ENCODE results near the gene HAND1.

The HAND1 gene

GRCh38 chr5:154459015-154459414 lies 19.0 kb downstream of the HAND1 start:
- no peak for DNase-seq (ENCODE audit: low read depth in 2 of 2)

DNA sequence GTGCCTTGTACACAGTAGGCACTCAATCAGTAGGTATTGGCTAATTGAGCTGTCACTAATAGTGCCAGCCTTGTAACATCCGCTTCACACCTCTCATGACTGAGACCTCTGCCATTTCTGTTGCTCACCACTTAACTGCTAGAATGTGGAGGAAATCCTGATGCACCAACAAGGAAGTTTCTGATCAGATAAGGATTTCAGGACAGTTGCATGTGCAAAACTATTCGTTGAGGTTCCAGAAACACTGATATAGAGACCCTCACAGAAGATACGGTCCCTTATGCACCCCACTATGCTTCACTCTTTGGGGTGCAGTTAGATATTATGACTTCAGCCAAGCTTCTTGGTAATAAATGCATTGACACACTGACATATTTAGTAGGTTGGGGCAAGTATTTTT lies 21.5 kb downstream of the HAND1 start:
- no peak for DNase-seq (ENCODE audit: low read depth in 2 of 2)

DNA sequence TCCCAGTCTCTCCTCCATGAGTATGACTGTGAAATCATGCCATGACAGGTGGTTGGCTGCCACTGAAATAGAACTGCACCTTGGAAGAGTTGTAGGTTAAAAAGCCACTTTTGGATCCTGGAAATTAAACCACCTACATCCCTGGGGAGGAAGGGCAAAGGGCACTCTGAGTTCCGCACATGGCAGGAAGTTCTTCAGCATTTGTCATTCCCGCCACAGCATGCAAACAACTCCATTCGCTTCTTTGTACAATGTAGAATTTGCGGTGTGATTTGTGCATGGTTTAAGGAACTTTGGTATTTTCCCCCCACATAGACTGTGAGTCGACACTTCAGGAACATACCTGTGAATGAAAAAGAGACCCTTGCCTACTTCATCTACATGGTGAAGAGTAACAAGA lies 22.4 kb downstream of the HAND1 start:
- no peak for DNase-seq (ENCODE audit: low read depth in 2 of 2)

- DNase-seq (ENCODE audit: low read depth in 2 of 2), result no peak
Measured at GRCh38 chr5:154451957-154452356, 26.1 kb downstream of the HAND1 start.

DNA sequence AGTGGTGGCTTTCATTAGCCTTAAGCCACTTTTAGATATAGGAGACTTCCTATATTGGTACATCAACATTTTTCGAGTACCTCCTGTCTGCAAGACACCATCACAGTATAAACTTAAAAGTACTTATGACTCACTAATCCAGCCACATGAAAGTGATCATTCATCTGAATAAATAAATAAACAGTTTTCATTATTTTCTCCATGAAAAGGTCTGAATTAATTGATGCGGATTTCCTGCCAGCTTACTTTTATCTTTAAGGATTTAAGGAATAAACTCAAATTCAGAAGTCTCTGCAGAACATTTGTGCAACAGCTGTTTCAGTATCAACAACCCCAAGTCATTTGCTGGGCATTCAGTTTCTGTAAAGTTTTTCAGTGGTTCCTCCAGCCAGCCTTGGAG lies 28.2 kb downstream of the HAND1 start:
- no peak for DNase-seq (ENCODE audit: low read depth in 2 of 2)

GRCh38 chr5:154447089-154447725 lies 30.8 kb downstream of the HAND1 start:
- DNase-seq (ENCODE audit: low read depth in 2 of 2), result no peak

DNA sequence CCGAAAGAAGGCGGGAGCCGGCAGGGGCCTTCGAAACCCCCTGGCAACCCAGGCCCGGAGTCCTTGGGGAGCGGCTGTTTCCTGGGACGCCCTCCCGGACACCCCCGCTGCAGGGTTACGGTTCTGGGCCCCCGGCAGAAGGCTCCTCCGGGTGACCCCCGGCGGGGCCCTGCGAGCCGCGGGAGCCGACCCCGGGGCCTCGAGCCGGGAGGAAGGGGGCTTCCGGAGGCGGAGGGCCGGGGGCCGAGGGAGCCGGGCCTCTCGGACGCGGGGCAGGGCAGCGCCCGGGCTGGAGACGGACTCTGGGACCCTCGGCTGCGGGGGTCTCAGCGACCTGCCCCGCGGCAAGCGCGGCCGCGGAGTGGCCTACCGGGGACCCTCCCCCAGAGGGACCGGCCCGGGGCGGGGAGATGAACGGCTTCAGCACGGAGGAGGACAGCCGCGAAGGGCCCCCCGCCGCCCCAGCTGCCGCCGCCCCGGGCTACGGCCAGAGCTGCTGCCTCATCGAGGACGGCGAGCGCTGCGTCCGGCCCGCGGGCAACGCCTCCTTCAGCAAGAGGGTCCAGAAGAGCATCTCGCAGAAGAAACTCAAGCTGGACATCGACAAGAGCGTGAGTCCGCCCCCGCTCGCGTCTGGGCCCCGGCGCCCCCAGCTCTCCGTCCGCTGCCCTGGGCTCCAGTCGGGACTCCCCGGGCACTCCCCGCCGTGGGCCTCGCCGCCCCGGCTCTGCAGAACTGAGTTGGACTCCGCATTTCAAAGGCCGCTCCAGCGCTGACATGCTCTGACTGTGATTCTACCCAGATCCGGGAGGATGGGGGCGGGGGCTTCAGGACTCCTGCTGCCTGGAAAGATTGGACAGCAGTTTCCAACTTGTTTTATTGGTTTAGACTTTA lies 31.6 kb downstream of the HAND1 start:
- peak; percentile 27 to 30 for DNase-seq (ENCODE audit: low read depth in 2 of 2)

- peak; percentile 90 to 92 for DNase-seq (ENCODE audit: low read depth in 2 of 2)
Measured at GRCh38 chr5:154445422-154446194, 32.4 kb downstream of the HAND1 start, which contains the start of gene SAP30L. TSS of gene SAP30L (plus strand) at chr5:154445997. CDS start at chr5:154446605, 608 bp downstream.

- peak in 1 of 2 donors; percentile 1 for DNase-seq (ENCODE audit: low read depth in 2 of 2)
Measured at GRCh38 chr5:154444556-154445421, 33.2 kb downstream of the HAND1 start.

DNA sequence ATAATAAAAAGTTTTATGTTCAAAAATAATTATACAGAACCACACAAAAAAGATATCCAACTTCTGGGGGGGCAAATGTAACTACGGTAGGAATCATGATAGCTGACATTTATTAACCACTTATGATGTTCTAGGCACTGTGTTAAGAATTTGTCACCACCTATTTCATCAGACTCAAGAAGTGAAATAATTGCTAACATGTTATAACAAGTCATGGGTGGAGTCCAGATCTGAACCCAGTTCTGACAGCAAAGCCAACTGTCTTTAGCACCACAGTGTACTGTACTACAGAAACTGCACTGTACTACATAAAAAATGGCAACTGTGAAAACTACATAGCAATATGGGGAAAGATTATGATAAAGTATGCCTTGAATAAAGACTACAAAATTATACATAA lies 35.2 kb downstream of the HAND1 start:
- DNase-seq (ENCODE audit: low read depth in 2 of 2), result no peak

GRCh38 chr5:154440540-154440939 lies 37.5 kb downstream of the HAND1 start:
- no peak for DNase-seq (ENCODE audit: low read depth in 2 of 2)

DNA sequence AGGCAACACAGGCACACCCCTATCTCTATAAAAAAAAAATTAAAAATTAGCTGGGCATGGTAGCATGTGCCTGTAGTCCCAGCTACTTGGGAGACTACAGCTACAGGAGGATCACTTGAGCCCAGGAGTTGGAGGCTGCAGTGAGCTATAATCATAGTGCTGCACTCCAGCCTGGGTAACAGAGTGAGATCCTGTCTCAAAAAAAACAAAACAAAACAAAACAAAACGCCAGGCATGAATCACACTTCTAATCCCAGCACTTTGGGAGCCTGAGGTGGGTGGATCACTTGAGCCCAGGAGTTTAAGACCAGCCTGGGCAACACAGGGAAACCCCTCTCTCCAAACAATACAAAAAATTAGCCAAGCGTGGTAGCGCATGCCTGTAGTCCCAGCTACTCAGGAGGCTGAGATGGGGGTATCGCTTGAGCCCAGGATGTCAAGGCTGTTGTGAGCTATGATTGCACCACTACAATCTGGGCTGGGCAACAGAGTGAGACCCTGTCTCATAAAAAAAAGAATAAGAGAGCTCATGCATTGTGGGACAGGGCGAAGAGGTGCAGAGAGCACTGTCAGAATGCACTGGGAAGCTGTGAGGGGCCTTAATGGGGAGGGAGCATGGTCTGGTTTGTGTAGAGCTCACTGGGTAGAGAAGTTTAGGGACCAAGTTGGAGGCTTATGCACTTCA lies 40.6 kb downstream of the HAND1 start:
- DNase-seq (ENCODE audit: low read depth in 2 of 2), result no peak

- DNase-seq (ENCODE audit: low read depth in 2 of 2), result no peak
Measured at GRCh38 chr5:154435226-154435625, 42.8 kb downstream of the HAND1 start.

- DNase-seq (ENCODE audit: low read depth in 2 of 2), result no peak
Measured at GRCh38 chr5:154430961-154431630, 46.9 kb downstream of the HAND1 start.

DNA sequence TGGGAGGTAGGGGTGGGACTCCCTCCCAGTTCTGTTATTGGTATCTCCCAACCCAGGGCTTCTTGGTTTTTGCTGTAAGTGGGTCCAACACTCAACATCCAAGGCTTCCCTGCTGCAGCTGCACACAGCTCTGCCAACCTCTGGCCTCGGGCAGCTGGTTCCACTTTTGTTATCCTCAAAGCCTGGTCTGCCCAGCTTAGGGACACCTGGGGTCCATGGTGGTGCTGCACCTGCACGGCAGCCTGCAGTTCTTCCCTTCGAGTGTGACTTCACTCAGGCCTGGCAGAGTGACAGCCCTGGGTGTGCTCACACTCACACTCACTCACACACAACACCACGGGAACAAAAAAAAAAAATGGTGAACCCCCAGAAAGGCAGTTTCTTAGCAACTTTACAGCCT lies 47.6 kb downstream of the HAND1 start:
- no peak for DNase-seq (ENCODE audit: low read depth in 2 of 2)

DNA sequence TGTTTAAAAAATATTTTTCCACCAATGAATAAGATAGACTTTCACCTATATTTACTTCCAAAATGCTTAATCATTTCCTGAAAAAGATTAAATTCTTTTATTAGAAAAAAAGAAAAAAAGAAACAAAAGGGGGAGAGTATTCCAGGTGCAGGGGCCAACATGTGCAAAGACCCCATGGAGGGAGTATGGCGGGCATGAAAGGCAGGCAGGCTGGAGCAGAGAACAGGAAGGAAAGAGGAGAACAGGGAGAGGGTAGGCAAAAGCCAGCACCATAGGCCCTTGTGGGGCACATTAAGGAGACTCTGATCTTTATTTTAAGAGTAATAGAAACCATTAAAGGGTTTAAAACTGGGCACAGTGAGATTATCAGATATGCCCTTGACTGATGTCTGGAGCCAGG lies 48.7 kb downstream of the HAND1 start:
- no peak for DNase-seq (ENCODE audit: low read depth in 2 of 2)

DNA sequence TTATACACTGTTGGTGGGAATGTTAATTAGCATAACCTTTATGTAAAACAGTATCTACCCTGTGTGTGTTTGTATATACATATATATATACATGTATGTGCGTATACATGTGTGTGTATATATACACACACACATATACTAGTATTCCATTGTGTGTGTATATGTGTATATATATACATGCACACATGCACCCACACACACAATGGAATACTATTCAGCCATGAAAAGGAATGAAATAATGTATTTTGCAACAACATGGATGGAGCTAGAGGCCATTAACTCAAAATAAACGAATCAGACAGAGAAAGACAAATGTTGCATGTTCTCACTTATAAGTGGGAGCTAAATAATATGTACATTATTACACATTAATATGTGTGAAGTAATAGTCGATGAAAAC lies 49.8 kb downstream of the HAND1 start:
- no peak for DNase-seq (ENCODE audit: low read depth in 2 of 2)
